Aorta (tissue), 5 donors: ENCODE results near the gene MYH15. TPM values are rescaled to one million over a fixed set of nuclear protein-coding genes. Genes with fewer than 3 reads are reported as not detected.

Experiments
- ATAC-seq: fragments of 200-7000 bp; cut with Tn5 transposase; one replicate; pipeline ENCODE4 v1.9.1; 2022; ENCODE audit warnings: moderate library complexity; ENCODE audit not compliant: low FRiP score
- DNase-seq, 2 donors: peaks; one replicate each; pipeline ENCODE4 v3.0.0-alpha.2; 2020
- H3K27ac ChIP-seq, 2 donors: one replicate each; pipeline ENCODE4 v1.5.1; 2013; ENCODE audit warnings: low read length in 2 of 2, mild to moderate bottlenecking in 2 of 2, moderate library complexity in 2 of 2, control low read depth in 1 of 2, inconsistent platforms in 1 of 2, low read depth in 1 of 2
- H3K27me3 ChIP-seq, 2 donors: one replicate each; pipeline ENCODE4 v1.6.1; 2013; ENCODE audit warnings: control low read depth in 1 of 2, low read length in 1 of 2, mild to moderate bottlenecking in 1 of 2, moderate library complexity in 1 of 2; ENCODE audit not compliant: insufficient read depth in 2 of 2, control insufficient read depth in 1 of 2
- H3K36me3 ChIP-seq, 2 donors: one replicate each; pipeline ENCODE4 v1.6.1; 2013; ENCODE audit warnings: control low read depth in 1 of 2, low read length in 1 of 2, mild to moderate bottlenecking in 1 of 2; ENCODE audit not compliant: insufficient read depth in 2 of 2, control insufficient read depth in 1 of 2
- H3K4me1 ChIP-seq, 2 donors: one replicate each; pipeline ENCODE4 v1.6.1; 2013; ENCODE audit warnings: low read length in 2 of 2, control low read depth in 1 of 2, mild to moderate bottlenecking in 1 of 2, moderate library complexity in 1 of 2; ENCODE audit not compliant: insufficient read depth in 2 of 2, control insufficient read depth in 1 of 2
- H3K4me3 ChIP-seq, 2 donors: one replicate each; pipeline ENCODE4 v1.5.1; 2013; ENCODE audit warnings: low read length in 2 of 2, control low read depth in 1 of 2, mild to moderate bottlenecking in 1 of 2
- H3K9me3 ChIP-seq: one replicate; pipeline ENCODE4 v1.6.1; 2013; ENCODE audit warnings: mild to moderate bottlenecking, low read length; ENCODE audit not compliant: control insufficient read depth
- WGBS, 2 donors: extraction: QIAGEN DNeasy Blood & Tissue Kit; methylation state at CpG; one replicate each; pipeline ENCODE4 v1.1.7; 2013; 5-methylcytosine and 5-hydroxymethylcytosine counted together
- intact Hi-C, 2 donors: fragments of 100-400 bp; cut with DNase I; formaldehyde crosslinking; loops; one replicate each; pipeline versions ENCODE4 v1.14.2 to v1.15.0; 2022
- polyA plus RNA-seq, 2 donors: library from polyadenylated mRNA; stranded (reverse); fragments of 200-250 nt; gene quantifications; one replicate each; pipeline ENCODE4 v1.2.3, GENCODE V29; 2013
- total RNA-seq, 2 donors: library from RNA; stranded (reverse); fragmentation: NEBNext Ultra II Directional; extraction: Animal tissue kit (Norgen Biotek cat#: 25700); gene quantifications; one replicate each; pipeline ENCODE4 v1.2.1, GENCODE V29; 2021
- donor health status: healthy with polysubstance abuse.
- donor health status: Bipolar disorder and iron deficiency.
- donor health status: DM: no; HTN: no; CAD: no.
- donor health status: DM: no; HTN: no; CAD: no.
- donor health status: DM: yes; HTN: yes; CAD: no.

MYH15 gene
- total and polyA plus RNA-seq, 4 donors: 0.03 to 0.15 (median 0.05) TPM; not detected in 1

- no peaks in the 10 kb centered on the region for H3K27me3 ChIP-seq
- ATAC-seq (no peak), DNase-seq (no peak)
- no peak overlapping the region for H3K4me3 ChIP-seq
- 78 to 81% methylated on average over 2 of the region's 2 CpGs for WGBS, 2 donors
- H3K9me3 ChIP-seq: no peaks in the 10 kb centered on the region
- H3K36me3 ChIP-seq: no peaks in the 10 kb centered on the region
- no peaks in the 10 kb centered on the region for H3K4me1 ChIP-seq
- intact Hi-C loops: no loop called here
- no peak overlapping the region for H3K27ac ChIP-seq
Measured at GRCh38 chr3:108516881-108517280, 6.5 kb upstream of the MYH15 start.

GRCh38 chr3:108513961-108514360, 3.6 kb upstream of the MYH15 start:
- ATAC-seq (no peak), DNase-seq (no peak)
- Histone ChIP-seq H3K27me3 (no peaks in the 10 kb centered on the region), H3K9me3 (no peaks in the 10 kb centered on the region), H3K36me3 (no peaks in the 10 kb centered on the region), H3K4me1 (no peaks in the 10 kb centered on the region), H3K4me3 (no peak overlapping the region), H3K27ac (no peak overlapping the region)
- WGBS, 2 donors: 54 to 61% methylated on average over 3 of the region's 3 CpGs
- intact Hi-C loops: no loop called here

GRCh38 chr3:108512671-108513070, 2.3 kb upstream of the MYH15 start:
- DNase-seq: no peak
- Histone ChIP-seq H3K9me3 (no peaks in the 10 kb centered on the region), H3K4me1 (no peaks in the 10 kb centered on the region), H3K27ac (no peak overlapping the region), H3K36me3 (no peaks in the 10 kb centered on the region), H3K27me3 (no peaks in the 10 kb centered on the region), H3K4me3 (no peak overlapping the region)
- intact Hi-C loops: no loop called here
- no peak for ATAC-seq
- 69 to 72% methylated on average over 2 of the region's 2 CpGs for WGBS, 2 donors

GRCh38 chr3:108511490-108511889, 1.1 kb upstream of the MYH15 start:
- ATAC-seq (no peak), DNase-seq (no peak)
- no peak overlapping the region for H3K4me3 ChIP-seq
- H3K4me1 ChIP-seq: no peaks in the 10 kb centered on the region
- intact Hi-C loops: no loop called here
- no peak overlapping the region for H3K27ac ChIP-seq
- H3K9me3 ChIP-seq: no peaks in the 10 kb centered on the region
- H3K36me3 ChIP-seq: no peaks in the 10 kb centered on the region
- no peaks in the 10 kb centered on the region for H3K27me3 ChIP-seq

GRCh38 chr3:108511055-108511454, 659 bp upstream of the MYH15 start:
- H3K36me3 ChIP-seq: no peaks in the 10 kb centered on the region
- intact Hi-C loops: no loop called here
- no peak overlapping the region for H3K4me3 ChIP-seq
- H3K4me1 ChIP-seq: no peaks in the 10 kb centered on the region
- 95 to 96% methylated on average over 4 of the region's 4 CpGs for WGBS, 2 donors
- no peaks in the 10 kb centered on the region for H3K9me3 ChIP-seq
- DNase-seq: no peak
- no peak overlapping the region for H3K27ac ChIP-seq
- no peak for ATAC-seq
- no peaks in the 10 kb centered on the region for H3K27me3 ChIP-seq

GRCh38 chr3:108509871-108510270, 525 bp downstream of the MYH15 start:
- DNase-seq (no peak), ATAC-seq (no peak)
- intact Hi-C loops: no loop called here
- Histone ChIP-seq H3K36me3 (no peaks in the 10 kb centered on the region), H3K9me3 (no peaks in the 10 kb centered on the region), H3K4me1 (no peaks in the 10 kb centered on the region), H3K27me3 (no peaks in the 10 kb centered on the region), H3K4me3 (no peak overlapping the region), H3K27ac (no peak overlapping the region)
- 86 to 87% methylated on average over 2 of the region's 2 CpGs for WGBS, 2 donors

- Histone ChIP-seq H3K27me3 (no peaks in the 10 kb centered on the region), H3K9me3 (no peaks in the 10 kb centered on the region), H3K36me3 (no peaks in the 10 kb centered on the region), H3K27ac (no peak overlapping the region), H3K4me3 (no peak overlapping the region), H3K4me1 (no peaks in the 10 kb centered on the region)
- no peak for DNase-seq
- intact Hi-C loops: no loop called here
- WGBS, 2 donors: 86 to 88% methylated on average over 3 of the region's 3 CpGs
- no peak for ATAC-seq
Measured at GRCh38 chr3:108509263-108509662, 1.1 kb downstream of the MYH15 start.

- Histone ChIP-seq H3K9me3 (no peaks in the 10 kb centered on the region), H3K27ac (no peak overlapping the region), H3K4me3 (no peak overlapping the region), H3K36me3 (no peaks in the 10 kb centered on the region), H3K4me1 (no peaks in the 10 kb centered on the region), H3K27me3 (no peaks in the 10 kb centered on the region)
- DNase-seq (no peak), ATAC-seq (no peak)
- intact Hi-C loops: no loop called here
Measured at GRCh38 chr3:108507902-108508301, 2.5 kb downstream of the MYH15 start.

- WGBS, 2 donors: 71 to 79% methylated on average over 1 of the region's 1 CpG
- no peak overlapping the region for H3K4me3 ChIP-seq
Measured at GRCh38 chr3:108505811-108506210, 4.6 kb downstream of the MYH15 start.

More at GRCh38 chr3:108505811-108506210, 4.6 kb downstream of the MYH15 start:
- no peaks in the 10 kb centered on the region for H3K4me1 ChIP-seq
- H3K27ac ChIP-seq: no peak overlapping the region
- intact Hi-C loops: no loop called here
- no peaks in the 10 kb centered on the region for H3K27me3 ChIP-seq
- no peak for DNase-seq
- ATAC-seq: no peak
- no peaks in the 10 kb centered on the region for H3K9me3 ChIP-seq
- no peaks in the 10 kb centered on the region for H3K36me3 ChIP-seq
